OCI-M1 (cell line): ENCODE data around the gene ABHD12.
"Not testable (repeated sequence)": the region's sequence is repeated elsewhere in the genome, so short reads cannot be mapped to it uniquely, and the experiment has no call there.

Experiments used
- DNase-seq: peaks from one replicate; lab custom pipeline; 2025; lab: John Stamatoyannopoulos, UW

ABHD12 gene

GRCh38 chr20:25276533-25277050, 114.0 kb downstream of the ABHD12 start:
- no peak for DNase-seq

GRCh38 chr20:25275813-25276532, 114.7 kb downstream of the ABHD12 start:
- no peak for DNase-seq

- DNase-seq: no peak
Measured at GRCh38 chr20:25274891-25275812, 115.5 kb downstream of the ABHD12 start.

- DNase-seq: no peak
Measured at GRCh38 chr20:25274481-25274880, 116.2 kb downstream of the ABHD12 start.

GRCh38 chr20:25273541-25274358, 116.9 kb downstream of the ABHD12 start:
- DNase-seq: no peak

GRCh38 chr20:25273046-25273445, 117.6 kb downstream of the ABHD12 start:
- DNase-seq: no peak

GRCh38 chr20:25272223-25273000, 118.2 kb downstream of the ABHD12 start:
- no peak for DNase-seq

- DNase-seq: no peak
Measured at GRCh38 chr20:25271486-25272222, 119.0 kb downstream of the ABHD12 start.

- DNase-seq: no peak
Measured at GRCh38 chr20:25270829-25271251, 119.8 kb downstream of the ABHD12 start.

- no peak for DNase-seq
Measured at GRCh38 chr20:25269833-25270170, 120.8 kb downstream of the ABHD12 start.

- no peak for DNase-seq
Measured at GRCh38 chr20:25269057-25269832, 121.4 kb downstream of the ABHD12 start.

GRCh38 chr20:25260770-25261437, 129.7 kb downstream of the ABHD12 start:
- DNase-seq: not testable (repeated sequence)

- DNase-seq: no peak
Measured at GRCh38 chr20:25259788-25260254, 130.8 kb downstream of the ABHD12 start.

GRCh38 chr20:25259358-25259757, 131.3 kb downstream of the ABHD12 start:
- DNase-seq: no peak

GRCh38 chr20:25258828-25259227, 131.8 kb downstream of the ABHD12 start:
- DNase-seq: no peak

- no peak for DNase-seq
Measured at GRCh38 chr20:25258476-25258805, 132.2 kb downstream of the ABHD12 start.

GRCh38 chr20:25257756-25258475, 132.7 kb downstream of the ABHD12 start:
- no peak for DNase-seq

- DNase-seq: no peak
Measured at GRCh38 chr20:25257130-25257529, 133.5 kb downstream of the ABHD12 start.
